ENCODE measurements around the gene KCND3.

The KCND3 gene

DNA sequence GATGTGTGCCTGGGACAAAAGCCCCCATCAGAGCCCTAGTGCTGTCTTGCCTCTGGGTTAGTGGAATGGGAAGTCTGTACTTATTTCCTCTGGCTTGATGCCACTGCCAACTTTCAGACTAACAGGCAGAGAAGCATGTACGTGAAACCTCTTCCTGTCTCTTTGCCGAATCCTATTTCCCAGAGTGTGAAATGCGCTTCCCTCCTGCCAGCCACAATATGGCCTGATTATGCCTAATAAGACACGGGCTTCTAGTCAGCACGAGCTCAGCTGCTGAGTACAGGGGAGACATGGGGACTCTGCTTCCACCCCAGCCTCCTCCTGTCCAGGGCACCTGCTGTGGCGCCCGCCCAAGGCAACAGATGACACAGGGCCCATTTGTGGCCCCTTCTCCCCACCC lies 111.4 kb downstream of the KCND3 start:
- no peak for DNase-seq

DNA sequence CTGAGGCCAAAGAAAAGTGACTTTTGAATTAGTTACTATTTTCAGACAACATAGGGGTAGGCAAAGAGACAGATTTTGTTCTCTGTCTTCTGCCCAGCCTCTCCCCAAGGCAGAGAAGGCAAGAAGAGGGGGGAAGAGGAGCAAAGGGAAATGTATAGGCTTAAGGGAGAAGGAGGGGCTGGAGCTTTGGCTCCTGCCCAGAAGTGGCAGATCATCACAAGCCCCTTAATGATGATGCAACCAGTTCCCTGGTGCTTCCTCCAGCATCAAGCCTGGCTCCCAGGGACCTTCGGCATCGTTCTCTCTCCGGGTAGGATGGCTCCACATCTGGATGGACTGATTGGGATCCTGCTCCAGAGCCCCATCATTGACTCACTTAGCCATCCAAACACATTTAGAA lies 112.8 kb downstream of the KCND3 start:
- no peak for DNase-seq

DNA sequence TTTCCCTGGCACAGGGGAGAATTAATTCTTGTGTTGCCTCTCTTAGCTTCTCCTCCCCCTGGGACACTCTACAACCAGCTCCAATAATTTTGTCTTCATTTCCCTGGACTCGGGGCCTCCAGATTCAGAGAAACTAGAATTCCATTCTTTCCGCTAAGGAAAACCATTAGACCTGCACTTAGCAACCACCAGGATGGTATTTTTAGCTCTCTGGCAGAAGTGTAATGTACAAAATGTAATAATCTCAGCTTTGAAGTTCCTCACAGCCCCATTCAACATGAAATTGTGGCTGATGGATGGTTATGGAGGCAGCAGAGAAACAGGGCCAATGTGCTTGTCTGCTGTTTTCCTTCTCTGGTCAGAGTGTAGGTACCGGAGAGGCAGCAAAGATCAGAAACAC lies 113.8 kb downstream of the KCND3 start:
- no peak for DNase-seq

DNA sequence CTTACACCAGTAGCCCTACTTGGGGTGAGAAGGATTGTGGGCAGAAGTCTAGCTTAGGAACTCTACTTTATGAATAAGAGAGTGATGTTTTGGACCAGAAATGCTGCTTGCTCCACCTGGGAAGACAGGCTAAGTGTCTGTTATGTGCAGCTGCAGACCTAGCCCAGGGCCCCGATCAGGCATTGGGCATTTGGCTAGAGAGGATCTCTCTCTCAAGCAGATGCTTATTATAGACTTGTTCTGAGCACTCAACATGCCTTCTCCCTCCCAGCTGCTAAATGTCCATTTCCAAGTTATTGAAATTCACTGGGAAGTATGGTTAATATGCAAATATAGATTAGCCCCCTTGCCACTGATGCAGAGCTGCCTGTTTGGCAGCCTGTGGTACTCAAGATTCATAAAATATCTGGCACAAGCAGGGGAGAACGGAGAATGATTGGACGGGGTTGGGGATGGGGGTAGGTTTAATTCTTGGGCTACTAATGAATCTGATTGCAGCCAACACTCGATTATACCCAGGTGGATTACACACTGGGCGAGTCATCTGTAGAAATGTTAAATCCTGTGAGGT lies 115.9 kb downstream of the KCND3 start:
- no peak for DNase-seq

DNA sequence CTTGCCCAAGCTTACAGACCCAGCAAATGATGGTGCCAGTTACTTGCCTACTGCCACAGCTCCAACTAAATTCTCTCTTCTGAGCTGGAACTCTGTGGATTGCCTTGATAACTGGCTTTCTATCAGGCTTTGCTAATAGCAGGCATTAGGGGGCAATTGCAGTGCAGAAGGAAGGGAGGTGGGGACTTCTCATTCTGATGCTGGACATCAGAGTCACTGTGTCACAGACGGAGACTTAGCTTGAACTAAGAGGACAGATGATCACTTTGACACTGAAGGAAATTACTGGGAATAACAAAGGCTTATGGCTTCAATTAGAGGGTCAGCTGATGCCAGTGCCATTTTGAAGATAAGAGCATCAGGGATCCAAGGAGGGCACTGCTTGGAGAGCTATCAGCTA lies 119.3 kb downstream of the KCND3 start:
- no peak for DNase-seq

DNA sequence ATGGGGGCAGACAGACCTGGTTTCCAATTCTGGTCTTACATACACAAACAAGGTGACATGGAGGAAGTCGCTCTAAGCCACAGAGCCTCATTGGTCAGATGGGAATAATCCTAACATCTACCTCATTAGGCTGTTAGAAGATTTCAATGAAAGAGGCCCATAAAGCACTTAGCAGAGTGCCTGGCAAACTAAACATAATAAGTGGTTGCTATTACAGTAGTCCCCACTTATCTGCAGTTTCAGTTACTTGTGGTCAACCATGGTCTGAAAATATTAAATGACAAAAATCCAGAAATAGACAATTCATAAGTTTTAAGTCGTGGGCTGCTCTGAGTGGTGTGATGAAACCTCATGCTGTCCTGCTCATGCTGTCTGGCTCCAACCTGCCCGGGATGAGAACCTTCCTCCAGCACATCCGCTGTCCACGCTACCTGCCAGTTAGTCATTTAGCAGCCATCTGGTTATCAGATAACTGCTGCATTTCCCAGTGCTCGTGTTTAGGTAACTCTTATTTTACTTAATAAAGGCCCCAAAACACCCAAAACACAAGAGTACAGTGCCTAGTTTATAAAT lies 121.5 kb downstream of the KCND3 start:
- no peak for DNase-seq

DNA sequence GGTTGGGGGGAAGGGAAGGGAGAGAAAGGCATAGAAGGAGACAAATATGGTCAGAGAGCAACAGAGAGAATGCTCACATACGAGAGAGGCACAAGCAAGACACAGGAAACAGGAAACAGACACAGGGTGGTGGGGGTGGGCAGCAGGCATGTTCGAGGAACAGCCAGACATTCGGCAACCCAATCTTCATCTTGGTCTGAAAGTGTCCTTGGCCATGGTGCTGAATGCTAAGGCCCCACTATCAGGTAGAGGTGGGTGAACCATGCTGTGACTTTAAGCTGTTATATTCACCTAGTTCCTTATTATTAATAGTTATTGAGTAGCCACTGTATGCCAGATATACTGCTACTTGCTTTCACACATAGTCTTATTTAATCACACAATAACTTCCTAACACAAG lies 124.6 kb downstream of the KCND3 start:
- DNase-seq = no peak

DNA sequence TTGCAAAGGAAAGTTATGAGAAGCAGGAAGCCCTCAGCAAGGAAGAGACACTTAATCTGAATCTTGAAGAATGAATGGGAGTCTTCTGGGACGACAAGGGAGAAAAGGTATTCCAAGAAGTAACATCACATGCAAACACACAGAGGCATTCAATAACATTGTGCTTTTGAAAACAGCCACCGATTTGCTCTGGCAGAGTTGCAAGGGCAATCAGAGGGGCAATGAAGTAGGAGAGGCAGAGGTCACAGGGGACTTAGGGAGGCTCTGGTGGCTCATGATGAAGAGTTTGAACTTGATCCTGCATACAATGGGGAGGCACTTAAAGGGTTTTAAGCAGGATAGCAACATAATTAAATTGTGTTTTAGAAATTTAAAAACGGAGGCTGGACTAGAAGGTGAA lies 126.1 kb downstream of the KCND3 start:
- DNase-seq = no peak

DNA sequence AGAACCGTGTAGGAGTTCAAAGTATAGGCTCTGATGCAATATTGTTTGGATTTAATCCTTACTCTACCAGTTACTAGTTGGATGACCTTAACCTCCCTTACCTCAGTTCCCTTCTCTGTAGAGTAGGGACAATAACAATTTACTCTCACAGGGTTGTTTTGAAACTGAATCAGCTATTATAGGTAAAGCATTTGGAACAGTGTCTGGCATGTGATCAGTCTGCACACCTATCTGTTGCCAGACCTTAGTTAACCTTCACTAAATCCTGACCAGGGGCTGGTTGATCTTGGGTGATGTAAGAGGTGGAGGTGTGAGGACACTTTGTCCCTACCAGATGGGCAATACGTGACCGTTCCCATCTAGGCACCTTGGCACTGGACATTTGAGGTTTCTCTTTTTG lies 126.9 kb downstream of the KCND3 start:
- DNase-seq = no peak

DNA sequence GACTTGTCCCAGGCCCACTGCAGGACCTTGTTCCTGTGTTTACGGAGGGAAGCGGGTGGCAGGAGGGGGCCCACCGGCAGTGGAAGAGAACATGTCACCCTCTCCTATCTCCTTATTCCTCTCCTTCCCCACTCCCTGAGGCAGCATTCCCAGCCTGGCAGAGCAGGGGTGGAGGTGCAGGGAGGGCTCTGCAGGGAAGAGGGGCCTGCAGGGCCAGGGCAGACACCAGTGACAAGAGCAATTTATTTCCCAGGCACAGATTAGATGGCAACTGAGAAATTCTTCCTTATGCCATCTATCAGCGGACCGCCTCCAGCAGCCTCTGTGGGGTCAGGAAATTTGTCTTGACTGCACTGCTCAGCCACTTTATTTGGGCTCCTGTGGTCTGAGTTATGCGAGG lies 127.9 kb downstream of the KCND3 start:
- no peak for DNase-seq

DNA sequence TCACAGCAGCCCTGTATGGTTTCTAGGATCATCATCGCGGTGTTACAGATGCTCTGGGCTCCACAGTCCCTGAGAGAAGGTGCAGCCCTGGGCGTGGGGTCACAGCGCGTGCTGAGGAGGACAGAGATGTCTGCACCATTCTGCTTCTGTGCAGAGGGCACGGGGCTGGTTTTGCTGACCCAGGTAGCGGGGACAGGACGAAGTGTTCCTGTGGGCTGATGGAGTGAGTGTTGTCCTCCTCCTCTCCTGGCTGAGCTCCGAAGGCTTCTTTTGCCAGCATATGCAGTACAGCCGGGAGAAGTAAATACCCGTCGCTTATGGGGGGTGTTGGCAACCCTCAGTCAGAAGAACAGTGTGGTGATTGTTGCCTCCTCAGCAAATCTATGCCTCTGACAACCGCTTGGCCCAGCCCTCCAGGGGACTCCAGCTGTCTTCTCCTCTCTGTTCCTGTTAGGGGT lies 132.2 kb downstream of the KCND3 start:
- no peak for DNase-seq

DNA sequence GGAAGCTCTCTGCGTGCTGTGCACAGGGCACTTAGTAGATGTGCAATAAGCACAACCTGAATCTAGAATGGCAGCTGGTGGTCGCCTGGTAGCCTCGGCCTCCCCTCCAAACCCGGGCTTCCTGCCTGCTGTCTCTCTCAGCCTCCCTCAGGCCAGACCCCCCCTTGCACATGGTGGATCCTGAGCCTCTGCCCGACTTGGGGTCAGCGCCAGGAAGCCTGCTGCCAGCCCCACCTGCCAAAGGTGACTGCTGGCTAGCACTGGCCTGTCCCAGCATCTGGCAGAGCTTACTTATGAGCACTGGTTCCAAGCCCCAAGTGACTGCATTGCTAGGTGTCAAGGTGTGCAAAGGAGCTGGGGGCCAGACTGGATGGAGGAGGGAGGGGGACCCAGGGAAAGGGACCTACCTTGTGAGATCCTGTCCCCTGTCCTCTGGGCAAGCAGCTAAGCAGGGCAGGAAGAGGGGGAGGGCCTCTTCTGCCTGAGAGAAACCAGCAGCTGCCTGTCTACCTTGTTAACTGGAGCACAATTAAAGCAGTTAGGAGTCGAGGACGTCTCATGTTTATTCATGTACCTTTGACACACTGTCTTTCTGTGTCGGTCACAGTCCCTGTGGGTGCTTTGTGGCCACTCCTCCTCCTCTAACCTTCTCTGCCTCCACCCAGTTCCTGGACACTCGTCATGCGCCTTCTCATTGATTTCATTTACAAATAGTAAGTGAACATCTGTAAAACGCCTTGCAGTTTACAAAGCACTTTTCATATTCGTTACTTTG lies 132.9 kb downstream of the KCND3 start:
- DNase-seq = no peak

DNA sequence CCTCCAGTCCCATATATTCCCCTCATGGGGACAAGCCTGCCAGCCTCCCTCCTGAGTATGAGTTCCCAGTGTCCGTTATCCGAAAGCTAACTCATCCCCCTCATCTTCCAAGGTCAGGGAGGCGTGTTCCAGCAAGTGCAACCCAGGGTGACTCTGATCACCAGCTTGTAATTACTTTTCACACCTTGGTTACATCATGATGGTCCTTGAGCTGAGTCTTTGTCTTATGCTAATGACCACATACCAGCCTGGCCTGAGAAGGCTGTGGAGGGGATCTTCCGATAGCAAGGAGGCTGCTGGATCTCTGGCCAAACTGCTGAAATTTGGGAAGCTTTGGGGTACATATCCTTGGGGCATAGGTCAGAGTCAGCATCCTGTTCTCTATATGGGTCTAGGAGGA lies 134.2 kb downstream of the KCND3 start:
- DNase-seq = no peak

DNA sequence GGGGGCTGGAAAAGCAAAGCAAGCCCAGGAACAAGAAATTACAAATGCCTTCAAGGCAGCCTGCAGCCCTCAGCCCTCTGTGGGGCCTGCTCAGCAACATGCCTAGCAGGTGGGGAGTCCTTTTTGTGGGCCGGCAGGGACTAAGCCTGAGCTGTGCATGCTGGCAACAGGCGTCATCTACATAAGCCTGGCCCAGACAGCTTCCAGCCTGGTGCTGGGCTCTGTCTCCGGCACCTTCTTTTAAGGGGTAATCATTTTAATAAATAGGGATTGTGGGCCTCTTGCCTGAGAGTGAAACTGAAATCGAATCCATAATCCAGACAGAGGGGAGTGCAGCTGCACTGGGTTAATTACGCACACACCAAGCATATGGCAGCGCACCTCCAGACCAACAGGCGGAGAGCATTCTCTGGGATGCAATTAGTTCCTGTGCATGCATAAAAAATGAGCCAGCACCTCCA lies 137.2 kb downstream of the KCND3 start:
- DNase-seq = no peak

DNA sequence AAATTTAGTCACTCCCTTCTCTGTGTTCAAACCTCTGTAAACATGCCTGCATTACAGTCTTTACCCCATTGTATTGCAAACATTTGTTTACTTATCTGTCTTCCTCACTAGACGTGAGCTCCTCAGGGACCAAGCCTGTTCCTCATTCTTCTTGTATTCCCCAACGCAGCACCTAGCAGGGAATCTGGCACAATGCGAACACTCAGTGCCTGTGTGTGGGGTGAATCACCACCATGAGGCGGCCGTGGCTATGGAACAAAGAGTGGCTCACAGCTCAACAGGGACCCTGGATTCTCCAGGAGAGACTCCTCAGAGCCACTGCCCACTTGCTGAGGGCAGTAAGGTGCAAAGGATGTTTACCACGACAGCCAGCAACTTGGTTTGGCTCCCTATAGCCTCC lies 137.9 kb downstream of the KCND3 start:
- no peak for DNase-seq

DNA sequence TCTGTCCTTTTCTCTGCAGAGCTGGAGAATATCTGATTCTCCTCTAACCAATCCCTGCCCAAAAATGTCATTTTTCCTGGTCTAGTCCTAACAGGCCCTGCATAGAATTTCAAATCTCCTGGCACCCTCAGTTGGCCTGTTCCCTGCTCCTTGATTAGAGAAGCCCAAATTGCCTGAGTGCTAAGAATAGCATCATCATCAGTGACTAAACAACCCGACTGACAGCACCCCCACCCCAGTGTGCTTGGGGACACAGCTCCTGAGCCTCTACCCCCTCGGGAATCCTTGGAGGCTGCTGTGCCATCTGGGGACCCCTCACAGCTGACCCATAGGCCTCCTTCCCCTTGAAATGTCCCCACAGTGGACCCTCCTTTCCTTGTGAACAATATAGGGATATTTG lies 139.4 kb downstream of the KCND3 start:
- DNase-seq = no peak

DNA sequence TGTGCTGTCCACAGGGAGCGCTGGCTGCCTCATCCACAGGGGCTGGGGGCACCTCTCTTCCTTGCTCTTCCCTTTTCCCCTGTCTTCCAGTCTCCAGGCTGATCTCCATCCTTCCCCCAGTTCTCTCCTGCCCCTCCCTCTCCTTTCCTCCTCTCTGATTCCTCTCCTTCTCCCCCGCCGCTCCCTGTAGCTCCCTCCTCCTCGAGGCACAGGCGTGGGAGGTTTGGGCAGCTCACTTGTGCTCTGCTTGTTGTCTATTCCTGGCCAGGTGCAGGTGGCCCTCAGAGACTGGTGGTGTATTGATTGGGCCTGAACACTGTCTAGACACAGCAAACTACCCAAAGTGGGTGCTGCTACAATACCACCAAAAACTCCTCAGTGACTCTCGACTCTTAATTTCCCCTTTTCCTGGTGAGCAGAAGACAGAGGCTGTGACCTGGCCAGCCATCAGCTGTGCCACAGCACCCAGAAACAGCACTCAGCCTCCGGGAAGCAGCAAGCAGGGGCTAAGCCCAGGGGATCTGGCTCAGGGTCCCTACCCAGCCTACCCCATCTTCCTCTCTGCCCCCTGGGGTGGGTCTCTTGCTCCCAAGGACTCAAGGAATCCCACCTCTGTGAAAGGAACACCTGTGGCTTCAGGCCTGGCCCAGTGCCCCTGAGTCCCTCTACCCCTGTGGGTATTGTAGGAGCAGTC lies 140.5 kb downstream of the KCND3 start:
- no peak for DNase-seq

DNA sequence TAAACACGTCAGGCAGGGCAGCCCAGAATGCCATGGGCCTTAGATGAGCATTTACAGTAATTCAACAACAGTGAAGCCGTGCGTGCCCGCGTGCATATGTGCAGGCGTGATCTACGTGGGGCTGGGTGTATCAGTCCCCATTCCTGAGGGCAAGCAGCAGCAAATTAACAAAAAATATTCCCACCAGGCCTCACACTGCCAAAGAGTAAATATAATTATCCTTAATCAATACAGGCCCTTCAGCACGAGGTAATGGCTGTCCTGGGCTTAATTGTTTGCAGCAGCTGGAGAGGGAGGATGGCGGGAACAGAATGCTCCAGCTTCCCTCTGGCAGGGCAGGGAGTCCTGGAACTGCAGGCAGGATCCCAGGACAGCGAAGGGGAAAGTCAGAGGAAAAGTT lies 142.0 kb downstream of the KCND3 start:
- no peak for DNase-seq

DNA sequence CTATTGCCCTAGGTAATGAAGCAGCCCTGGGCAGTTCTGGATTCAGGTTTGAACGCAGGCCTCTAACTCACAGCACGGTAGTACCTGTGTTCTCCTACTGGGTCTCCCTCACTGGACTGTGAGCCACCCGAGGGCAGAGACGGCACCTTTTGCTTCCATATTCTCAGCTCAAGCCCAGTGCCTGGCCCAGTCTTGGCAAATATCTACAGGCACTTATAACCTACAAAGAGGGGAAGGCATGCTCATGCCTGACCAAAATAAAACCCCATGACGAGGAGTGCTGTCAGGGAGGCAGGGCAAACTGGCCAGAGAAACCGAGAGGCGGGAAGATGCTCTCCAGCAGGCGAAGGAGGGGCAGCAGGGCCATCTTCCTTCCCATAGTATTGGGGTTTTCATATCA lies 142.6 kb downstream of the KCND3 start:
- DNase-seq = no peak

DNA sequence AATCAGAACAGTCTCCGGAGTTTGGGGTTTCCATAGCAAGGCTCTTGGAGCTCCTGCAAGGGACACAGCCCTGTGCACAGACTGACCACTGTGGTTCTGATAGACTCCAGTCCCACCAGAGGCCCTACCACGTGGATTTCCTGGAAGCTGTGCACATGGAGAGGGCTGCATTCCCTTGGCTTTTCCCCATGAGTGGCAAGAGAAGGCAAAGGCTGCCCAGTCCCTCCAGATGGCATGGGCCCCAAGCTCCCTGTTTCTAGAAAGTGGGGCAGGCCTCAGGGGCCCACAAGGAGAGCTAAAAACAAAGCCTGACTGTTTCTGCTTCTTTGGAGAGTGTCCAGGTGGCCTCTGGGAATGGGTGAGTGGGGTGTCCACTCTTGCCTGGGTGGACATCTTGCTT lies 146.3 kb downstream of the KCND3 start:
- DNase-seq = no peak

DNA sequence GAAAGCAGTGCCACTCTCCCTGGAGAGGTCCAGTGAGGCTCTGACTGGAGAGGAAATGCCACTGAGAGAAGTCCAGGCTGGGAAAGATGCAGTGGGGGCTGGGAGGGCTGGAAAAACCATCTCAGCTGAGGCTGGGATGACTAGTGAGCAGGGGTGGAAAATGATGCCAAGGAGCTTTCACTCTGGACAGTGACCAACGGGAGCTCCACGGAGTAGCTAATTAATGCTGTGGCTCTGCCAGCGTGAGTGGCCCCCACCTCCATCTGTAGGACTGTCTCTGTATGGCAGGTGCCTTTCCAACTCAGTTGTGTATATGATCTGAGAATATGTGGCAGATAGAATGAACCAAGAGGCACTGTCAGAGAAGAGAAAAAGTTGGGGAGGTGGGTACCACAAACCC lies 147.1 kb downstream of the KCND3 start:
- no peak for DNase-seq

DNA sequence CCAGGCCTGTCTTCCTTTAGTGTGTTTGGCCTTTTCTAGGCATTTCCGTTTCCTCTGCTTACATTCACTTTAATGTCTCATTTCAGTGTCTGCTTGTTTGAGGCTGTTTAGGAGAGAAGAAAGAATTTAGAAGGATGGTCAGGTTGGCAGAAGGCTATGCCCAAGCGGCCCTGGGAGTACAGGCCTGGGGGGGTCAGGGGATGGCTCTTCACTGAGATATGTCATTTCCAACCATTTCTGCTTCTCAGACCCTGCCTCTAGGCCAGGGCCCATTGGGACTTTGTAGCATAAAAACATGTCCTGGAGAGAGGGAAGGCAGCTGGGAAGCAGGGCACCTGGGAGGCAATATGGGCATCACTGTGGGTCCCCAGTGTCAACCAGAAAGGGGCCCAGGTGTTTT lies 147.7 kb downstream of the KCND3 start:
- no peak for DNase-seq

DNA sequence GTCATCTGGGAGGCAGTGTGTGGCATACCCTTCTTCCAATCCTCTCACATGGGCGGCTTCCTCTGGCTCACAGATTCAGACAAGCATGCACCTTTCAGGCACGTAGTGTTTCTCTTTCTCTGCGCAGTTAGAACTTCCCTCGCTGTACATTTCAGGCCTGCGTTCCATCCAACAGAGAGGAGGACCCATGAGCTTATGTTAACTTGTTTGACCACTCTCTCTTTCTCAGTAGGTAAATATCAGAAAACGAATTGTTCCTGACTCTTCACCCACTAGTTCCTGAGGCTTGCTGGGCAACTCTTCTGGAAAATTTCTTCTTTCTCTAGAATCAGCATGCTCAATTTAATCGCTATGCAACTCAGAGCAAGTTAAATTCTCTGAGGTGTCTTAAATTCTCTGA lies 148.3 kb downstream of the KCND3 start:
- no peak for DNase-seq

DNA sequence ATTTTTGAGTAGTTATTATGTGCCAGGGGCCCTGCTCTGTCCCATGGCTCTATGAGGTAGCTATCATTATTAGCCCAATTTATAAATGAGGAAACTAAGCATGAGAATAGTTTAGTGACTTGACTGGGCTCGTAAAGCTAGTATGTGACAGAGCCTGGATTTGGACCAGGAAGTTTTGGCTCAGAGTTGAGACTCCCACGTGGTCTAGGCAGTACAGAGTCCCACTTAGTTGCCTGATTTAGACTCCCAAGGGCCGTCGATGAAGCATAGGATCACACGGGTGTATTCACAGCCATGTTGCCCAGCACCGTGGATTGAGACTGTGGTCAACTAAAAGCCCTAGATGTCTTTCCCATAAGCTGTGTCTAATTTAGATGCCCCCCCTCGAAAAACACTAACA lies 152.1 kb downstream of the KCND3 start:
- no peak for DNase-seq

Data from CD4-positive, alpha-beta T cell treated with Interleukin-12 subunit alpha and Interleukin-12 subunit beta, for 1 hour (primary cell).